ENCODE measurements around the gene DDAH1. TPM values are rescaled to one million over a fixed set of nuclear protein-coding genes. Genes with fewer than 3 reads are reported as not detected.

Gene DDAH1
- total and polyA plus RNA-seq, 4 donors = 13.6 to 57.2 (median 38.7) TPM

- 43 to 75% methylated on average over 3 of the region's 3 CpGs for WGBS, 2 donors
- ATAC-seq (ENCODE audit: insufficient read depth, low FRiP score) (peak; percentile 87), DNase-seq (peak; percentile 70 to 96 (median 93))
- Histone ChIP-seq H3K27ac (ENCODE audit: low read depth in 1 of 2, low read length in 1 of 2) (no peak overlapping the region), H3K36me3 (ENCODE audit: control insufficient read depth in 4 of 4, insufficient read depth in 4 of 4, low read length in 4 of 4) (no peaks in the 10 kb centered on the region), H3K9me3 (ENCODE audit: control insufficient read depth in 4 of 4, insufficient read depth in 3 of 4, low read length in 3 of 4) (no peaks in the 10 kb centered on the region), H3K4me1 (ENCODE audit: control insufficient read depth in 5 of 5, insufficient read depth in 5 of 5, low read length in 5 of 5) (peaks cover 0 to 20% (median 7%) of the 10 kb centered on the region in 5 donors), H3K9ac (ENCODE audit: insufficient read depth in 1 of 2, low read length in 2 of 2) (no peak overlapping the region), H3K4me3 (no peak overlapping the region), H3K27me3 (ENCODE audit: control insufficient read depth in 3 of 3, insufficient read depth in 3 of 3, low read length in 2 of 3) (no peaks in the 10 kb centered on the region)
- TF ChIP-seq CTCF (IDR thresholded peaks at IDR 0.05; ENCODE audit: control extremely low read depth, extremely low read depth) = no peak
Observed at GRCh38 chr1:85406887-85407533, 57.9 kb downstream of the DDAH1 start.

DNA sequence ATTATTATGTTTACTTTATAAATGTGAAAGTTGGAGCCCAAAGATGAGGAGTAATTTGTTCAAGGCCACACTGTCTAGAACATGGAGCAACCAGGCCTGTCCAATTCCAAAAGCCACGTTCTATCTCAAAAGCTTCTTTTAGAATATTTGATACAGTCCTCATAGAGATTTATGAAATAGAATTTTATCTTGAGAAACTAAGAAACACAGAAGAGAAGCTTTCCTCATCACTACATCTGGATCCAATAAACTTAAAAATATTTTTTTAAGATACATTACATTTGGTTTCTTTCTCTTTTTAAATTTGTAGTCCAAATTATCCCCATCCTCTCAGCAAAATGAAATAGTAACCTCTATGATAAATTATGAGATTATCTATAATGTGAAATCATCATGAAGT lies 58.9 kb downstream of the DDAH1 start:
- H3K9ac ChIP-seq (ENCODE audit: insufficient read depth in 1 of 2, low read length in 2 of 2) = no peak overlapping the region
- DNase-seq (no peak), ATAC-seq (ENCODE audit: insufficient read depth, low FRiP score) (no peak)
- 81 to 97% methylated on average over 1 of the region's 1 CpG for WGBS, 2 donors
- no peaks in the 10 kb centered on the region for H3K9me3 ChIP-seq (ENCODE audit: control insufficient read depth in 4 of 4, insufficient read depth in 3 of 4, low read length in 3 of 4)
- H3K4me1 ChIP-seq (ENCODE audit: control insufficient read depth in 5 of 5, insufficient read depth in 5 of 5, low read length in 5 of 5) = peaks cover 0 to 20% (median 7%) of the 10 kb centered on the region in 5 donors
- H3K27me3 ChIP-seq (ENCODE audit: control insufficient read depth in 3 of 3, insufficient read depth in 3 of 3, low read length in 2 of 3) = no peaks in the 10 kb centered on the region
- no peak for TF ChIP-seq CTCF (IDR thresholded peaks at IDR 0.05; ENCODE audit: control extremely low read depth, extremely low read depth)
- no peak overlapping the region for H3K4me3 ChIP-seq
- H3K27ac ChIP-seq (ENCODE audit: low read depth in 1 of 2, low read length in 1 of 2) = no peak overlapping the region
- no peaks in the 10 kb centered on the region for H3K36me3 ChIP-seq (ENCODE audit: control insufficient read depth in 4 of 4, insufficient read depth in 4 of 4, low read length in 4 of 4)

GRCh38 chr1:85404408-85404807 lies 60.6 kb downstream of the DDAH1 start:
- peaks cover 0 to 20% (median 7%) of the 10 kb centered on the region in 5 donors for H3K4me1 ChIP-seq (ENCODE audit: control insufficient read depth in 5 of 5, insufficient read depth in 5 of 5, low read length in 5 of 5)
- no peak for DNase-seq
- TF ChIP-seq CTCF (IDR thresholded peaks at IDR 0.05; ENCODE audit: control extremely low read depth, extremely low read depth) = no peak
- no peak overlapping the region for H3K4me3 ChIP-seq
- no peaks in the 10 kb centered on the region for H3K9me3 ChIP-seq (ENCODE audit: control insufficient read depth in 4 of 4, insufficient read depth in 3 of 4, low read length in 3 of 4)
- H3K36me3 ChIP-seq (ENCODE audit: control insufficient read depth in 4 of 4, insufficient read depth in 4 of 4, low read length in 4 of 4) = no peaks in the 10 kb centered on the region
- no peaks in the 10 kb centered on the region for H3K27me3 ChIP-seq (ENCODE audit: control insufficient read depth in 3 of 3, insufficient read depth in 3 of 3, low read length in 2 of 3)
- no peak overlapping the region for H3K9ac ChIP-seq (ENCODE audit: insufficient read depth in 1 of 2, low read length in 2 of 2)
- WGBS, 2 donors = 76 to 85% methylated on average over 5 of the region's 5 CpGs
- H3K27ac ChIP-seq (ENCODE audit: low read depth in 1 of 2, low read length in 1 of 2) = peak overlapping the region in 1 of 2 donors; percentile 21
- no peak for ATAC-seq (ENCODE audit: insufficient read depth, low FRiP score)
